A549 (cell line): ENCODE measurements around the gene PPME1. TPM values are rescaled to one million over a fixed set of nuclear protein-coding genes. Genes with fewer than 3 reads are reported as not detected.

Experiments
- ATAC-seq, 2 experiments: fragments of 200-7000 bp in 1 of 2; fragments of >200 bp in 1 of 2; cut with Nextera tagmentation in 1 of 2; cut with Tn5 transposase in 1 of 2; 3 replicates each; pipeline versions ENCODE4 v1.8.0 to v1.9.1; 2018 to 2020; ENCODE audit warnings: mild to moderate bottlenecking in 1 of 2, moderate library complexity in 1 of 2
- CTCF ChIA-PET: fragments of 300-600 bp; sonication (Branson Sonifier 250); formaldehyde crosslinking; extraction: SDS; loops from one replicate; lab custom pipeline; 2021; ENCODE audit warnings: antibody characterized with exemption, inconsistent platforms; lab: Yijun Ruan, JAX
- POLR2A ChIA-PET: fragments of 350-600 bp; formaldehyde crosslinking; extraction: SDS; loops from one replicate; lab custom pipeline; 2021; ENCODE audit warnings: antibody characterized with exemption, inconsistent platforms; lab: Yijun Ruan, JAX
- DNase-seq, 2 experiments: peaks; one replicate each; pipeline versions ENCODE4 v3.0.0 to v3.0.0-alpha.2; 2011 to 2016; ENCODE audit warnings: low read depth in 1 of 2, low spot score in 1 of 2
- FAIRE-seq: peaks from 2 replicates; lab custom pipeline; 2011; peaks lifted over from hg19 to GRCh38; lab: Jason Lieb, UNC
- H3K27ac ChIP-seq, 2 experiments: fragments of >200 bp; sonication (Bioruptor Twin); formaldehyde crosslinking; 3 replicates each; pipeline ENCODE4 v1.5.1; 2016 to 2017
- H3K4me1 ChIP-seq: fragments of >200 bp; sonication (Bioruptor Twin); formaldehyde crosslinking; 3 replicates; pipeline ENCODE4 v1.6.1; 2016
- H3K4me2 ChIP-seq: fragments of >200 bp; sonication (Bioruptor Twin); formaldehyde crosslinking; 3 replicates; pipeline ENCODE4 v1.6.1; 2016
- H3K4me3 ChIP-seq: fragments of >200 bp; sonication (Bioruptor Twin); formaldehyde crosslinking; 3 replicates; pipeline ENCODE4 v1.5.1; 2016
- H3K9me3 ChIP-seq: fragments of >200 bp; sonication (Bioruptor Twin); formaldehyde crosslinking; 3 replicates; pipeline ENCODE4 v1.6.1; 2016
- ATOH8 ChIP-seq: fragments of 250-450 bp; sonication (Bioruptor Pico); IDR thresholded peaks from 2 replicates; pipeline ENCODE4 v1.5.0; 2020; ENCODE audit warnings: low read depth, mild to moderate bottlenecking, moderate library complexity
- BCL3 ChIP-seq: fragments of >200 bp; sonication (Bioruptor Twin); formaldehyde crosslinking; IDR thresholded peaks from 3 replicates; pipeline ENCODE4 v1.6.1; 2016
- CEBPB ChIP-seq, 2 experiments: fragments of >200 bp in 1 of 2; sonication (Bioruptor Twin) in 1 of 2; formaldehyde crosslinking in 1 of 2; IDR thresholded peaks; 2 replicates each; pipeline ENCODE4 v1.6.1; 2012 to 2016
- CHD2 ChIP-seq: fragments of 150-350 bp; IDR thresholded peaks from 2 replicates; pipeline ENCODE4 v1.6.1; 2014; ENCODE audit warnings: low read length; ENCODE audit not compliant: partially characterized antibody
- CHD4 ChIP-seq: fragments of 200-600 bp; sonication (generic); IDR thresholded peaks from 2 replicates; pipeline ENCODE4 v1.6.1; 2016; ENCODE audit warnings: antibody characterized with exemption, mild to moderate bottlenecking, borderline replicate concordance
- E2F6 ChIP-seq: IDR thresholded peaks from 2 replicates; pipeline ENCODE4 v1.6.1; 2012; ENCODE audit warnings: low read depth, borderline replicate concordance
- EHF ChIP-seq: fragments of 250-450 bp; sonication (Bioruptor Pico); IDR thresholded peaks from 2 replicates; pipeline ENCODE4 v1.5.0; 2020; ENCODE audit warnings: mild to moderate bottlenecking
- EHMT2 ChIP-seq: fragments of 200-600 bp; sonication (generic); IDR thresholded peaks from 2 replicates; pipeline ENCODE4 v1.6.1; 2016; ENCODE audit warnings: antibody characterized with exemption, low read depth, mild to moderate bottlenecking, moderate library complexity
- ELK1 ChIP-seq: fragments of 150-350 bp; IDR thresholded peaks from 2 replicates; pipeline ENCODE4 v1.6.1; 2014; ENCODE audit warnings: low read depth, mild to moderate bottlenecking, low read length
- EP300 ChIP-seq, 2 experiments: fragments of >200 bp; sonication (Bioruptor Twin); formaldehyde crosslinking; IDR thresholded peaks; 2 replicates in 1 of 2; 3 replicates in 1 of 2; pipeline ENCODE4 v1.6.1; 2016 to 2017
- FOSB ChIP-seq: fragments of 250-450 bp; sonication (Bioruptor Pico); IDR thresholded peaks from 2 replicates; pipeline ENCODE4 v1.5.0; 2020; ENCODE audit warnings: mild to moderate bottlenecking, moderate library complexity
- FOSL2 ChIP-seq, 2 experiments: fragments of 450-650 bp in 1 of 2; fragments of >200 bp in 1 of 2; sonication (Bioruptor Twin) in 1 of 2; formaldehyde crosslinking; IDR thresholded peaks; 2 replicates each; pipeline versions ENCODE4 v1.5.0 to v1.6.1; 2016 to 2020; ENCODE audit warnings: mild to moderate bottlenecking in 1 of 2, moderate library complexity in 1 of 2
- GATA3 ChIP-seq: IDR thresholded peaks from 2 replicates; pipeline ENCODE4 v1.6.1; 2012; ENCODE audit warnings: borderline replicate concordance
- HES2 ChIP-seq: fragments of >200 bp; sonication (Bioruptor Twin); formaldehyde crosslinking; IDR thresholded peaks from 2 replicates; pipeline ENCODE4 v1.6.1; 2016
- HMGXB4 ChIP-seq: fragments of 250-450 bp; sonication (Bioruptor Pico); IDR thresholded peaks from 2 replicates; pipeline ENCODE4 v1.5.0; 2021; ENCODE audit warnings: mild to moderate bottlenecking, moderate library complexity, borderline replicate concordance
- HOXB5 ChIP-seq: fragments of 250-450 bp; sonication (Bioruptor Pico); IDR thresholded peaks from 2 replicates; pipeline ENCODE4 v1.5.0; 2020; ENCODE audit warnings: mild to moderate bottlenecking, moderate library complexity
- JUN ChIP-seq, 2 experiments: fragments of >200 bp; sonication (Bioruptor Twin); formaldehyde crosslinking; IDR thresholded peaks; 2 replicates in 1 of 2; 3 replicates in 1 of 2; pipeline ENCODE4 v1.6.1; 2016 to 2017
- JUNB ChIP-seq: fragments of >200 bp; sonication (Bioruptor Twin); formaldehyde crosslinking; IDR thresholded peaks from 2 replicates; pipeline ENCODE4 v1.6.1; 2016
- KDM5A ChIP-seq: fragments of 200-600 bp; sonication (generic); IDR thresholded peaks from 2 replicates; pipeline ENCODE4 v1.6.1; 2016; ENCODE audit warnings: antibody characterized with exemption, mild to moderate bottlenecking
- MAX ChIP-seq: IDR thresholded peaks from 2 replicates; pipeline ENCODE4 v1.6.1; 2012
- NPAS2 ChIP-seq: fragments of 250-450 bp; sonication (Bioruptor Pico); IDR thresholded peaks from 2 replicates; pipeline ENCODE4 v1.8.0; 2022; ENCODE audit warnings: mild to moderate bottlenecking, moderate library complexity, borderline replicate concordance
- PBX3 ChIP-seq: IDR thresholded peaks from 2 replicates; pipeline ENCODE4 v1.6.1; 2012
- PHF8 ChIP-seq: fragments of 200-600 bp; sonication (generic); IDR thresholded peaks from 2 replicates; pipeline ENCODE4 v1.6.1; 2016; ENCODE audit warnings: low read depth, mild to moderate bottlenecking, antibody characterized with exemption, moderate library complexity, borderline replicate concordance
- POLR2A ChIP-seq: IDR thresholded peaks from 2 replicates; pipeline ENCODE4 v1.6.1; 2012; ENCODE audit warnings: mild to moderate bottlenecking, low read length
- RAD21 ChIP-seq, 2 experiments: fragments of >200 bp in 1 of 2; sonication (Bioruptor Twin) in 1 of 2; formaldehyde crosslinking in 1 of 2; IDR thresholded peaks in 1 of 2; conservative IDR thresholded peaks in 1 of 2; 2 replicates in 1 of 2; 3 replicates in 1 of 2; pipeline ENCODE4 v1.6.1; 2012 to 2018; ENCODE audit warnings: inconsistent platforms in 1 of 2
- RCOR1 ChIP-seq: fragments of 150-350 bp; IDR thresholded peaks from 2 replicates; pipeline ENCODE4 v1.6.1; 2014; ENCODE audit warnings: antibody characterized with exemption, low read length, low read depth
- SMC3 ChIP-seq: fragments of >200 bp; sonication (Bioruptor Twin); formaldehyde crosslinking; IDR thresholded peaks from 3 replicates; pipeline ENCODE4 v1.6.1; 2018; ENCODE audit warnings: inconsistent platforms
- ZFP36 ChIP-seq: fragments of 450-650 bp; IDR thresholded peaks from 2 replicates; pipeline ENCODE4 v1.6.1; 2014; ENCODE audit warnings: borderline replicate concordance; ENCODE audit not compliant: partially characterized antibody
- ZSCAN20 ChIP-seq: fragments of 250-450 bp; sonication (Bioruptor Pico); IDR thresholded peaks from 2 replicates; pipeline ENCODE4 v1.8.0; 2022; ENCODE audit warnings: mild to moderate bottlenecking, moderate library complexity
- WGBS: methylation state at CpG from one replicate; pipeline ENCODE4 v1.1.6; 2017; ENCODE audit errors: missing lambda C conversion rate; 5-methylcytosine and 5-hydroxymethylcytosine counted together
- polyA plus RNA-seq, 4 experiments: library from polyadenylated mRNA; depleted of rRNA in 3 of 4; stranded (reverse); fragments of >200 nt; fragmentation: RNase III in 1 of 4; extraction: RNeasy Plus Mini Kit Qiagen cat#74134 plus additional on column Dnase treatment in 1 of 4; gene quantifications; 2 replicates in 3 of 4; 3 replicates in 1 of 4; pipeline ENCODE4 v1.2.3, GENCODE V29; 2011 to 2017

PPME1 gene
- polyA plus RNA-seq, 2 of the 4 experiments (the other 2 are of a cell fraction), result 82.6 to 89.8 TPM

GRCh38 chr11:74268456-74268855 lies 97.4 kb downstream of the PPME1 start (continued):
- TF ChIP-seq ATOH8 (CRISPR knock-in tag), result no peak

- H3K9me3 ChIP-seq, result no peaks in the 10 kb centered on the region
- POLR2A ChIA-PET, result no interaction called here
- ATAC-seq (peak; percentile 72 to 88), DNase-seq (peak in 1 of 2 experiments; percentile 78), FAIRE-seq (no peak)
- peak overlapping the region; percentile 41 for H3K4me2 ChIP-seq
- peaks cover 75% of the 10 kb centered on the region for H3K4me1 ChIP-seq
- TF ChIP-seq EHMT2, result no peak
- peak; percentile 91 for TF ChIP-seq JUNB
- TF ChIP-seq CEBPB (IDR thresholded peaks at IDR 0.05), result peak; percentile 90 to 95
- peak; percentile 84 to 95 for TF ChIP-seq JUN (IDR thresholded peaks at IDR 0.05)
- no peak for TF ChIP-seq ZFP36
- no peak for TF ChIP-seq FOSB (CRISPR knock-in tag)
- no peak for TF ChIP-seq PHF8
- no peak for TF ChIP-seq ZSCAN20 (CRISPR knock-in tag)
- TF ChIP-seq SMC3, result peak; percentile 25; the same call in 1 of the 3 replicates
- no peak for TF ChIP-seq E2F6
- TF ChIP-seq EP300 (IDR thresholded peaks at IDR 0.05), result peak; percentile 95 to 96
- TF ChIP-seq MAX, result no peak
- no peak for TF ChIP-seq HMGXB4 (CRISPR knock-in tag)
- TF ChIP-seq KDM5A, result no peak
- TF ChIP-seq BCL3, result peak; percentile 64; the same call in 1 of the 3 replicates
- no peak for TF ChIP-seq EHF (CRISPR knock-in tag)
- TF ChIP-seq NPAS2 (CRISPR knock-in tag), result no peak
- peak; percentile 80 for TF ChIP-seq GATA3
- no peak for TF ChIP-seq ELK1
- no peak for TF ChIP-seq HOXB5 (CRISPR knock-in tag)
- TF ChIP-seq HES2, result peak; percentile 55; the same call in 1 of the 2 replicates
- TF ChIP-seq FOSL2 (IDR thresholded peaks at IDR 0.05), result no peak
- peak; percentile 37; the same call in 1 of the 2 replicates for TF ChIP-seq FOSL2 (CRISPR knock-in tag; IDR thresholded peaks at IDR 0.05)
- no peak for TF ChIP-seq POLR2A
- TF ChIP-seq RAD21 (conservative IDR thresholded peaks at IDR 0.05 in 1 of 2, IDR thresholded peaks at IDR 0.05 in 1 of 2), result peak in 1 of 2 experiments; percentile 40; a peak in 3 of 5 replicates
- TF ChIP-seq CHD2, result no peak
- TF ChIP-seq PBX3, result no peak
- no peak for TF ChIP-seq RCOR1
- no peak for TF ChIP-seq CHD4
- CTCF ChIA-PET, result interaction anchor here (1.0 to 5.9 kb wide), 9 partner anchors 11 to 185 kb away, joined by 3 to 32 read pairs (median 4); no protein-coding TSS in a partner anchor
- no peak overlapping the region for H3K4me3 ChIP-seq
- peak overlapping the region; percentile 81 to 88 for H3K27ac ChIP-seq
- WGBS, result 60% methylated on average over 11 of the region's 11 CpGs
Measured at GRCh38 chr11:74269161-74269811, 98.2 kb downstream of the PPME1 start.
